PC-9 (cell line): Measurements from ENCODE around the gene MARVELD2.
"Not testable (repeated sequence)": the region's sequence is repeated elsewhere in the genome, so short reads cannot be mapped to it uniquely, and the experiment has no call there.

Source experiments
- CTCF ChIP-seq: fragments of 200-600 bp; sonication (generic); conservative IDR thresholded peaks from 2 replicates; pipeline ENCODE4 v1.6.1; 2017; ENCODE audit warnings: mixed run types, antibody characterized with exemption, mild to moderate bottlenecking, moderate library complexity
- EZH2 ChIP-seq: fragments of 200-600 bp; sonication (generic); IDR thresholded peaks from 2 replicates; pipeline ENCODE4 v1.8.0; 2017; ENCODE audit warnings: antibody characterized with exemption, low read depth

GRCh38 chr5:69455428-69455988 lies 40.6 kb downstream of the MARVELD2 start:
- not testable (repeated sequence) for TF ChIP-seq EZH2, CTCF
